Left ventricle myocardium superior (tissue), 1 donor: ENCODE data around the gene IQCM. TPM values are rescaled to one million over a fixed set of nuclear protein-coding genes. Genes with fewer than 3 reads are reported as not detected.
"Not testable (repeated sequence)": the region's sequence is repeated elsewhere in the genome, so short reads cannot be mapped to it uniquely, and the experiment has no call there.

Source experiments
- ATAC-seq: fragments of 200-7000 bp; cut with Tn5 transposase; one replicate; pipeline ENCODE4 v1.9.1; 2020; ENCODE audit warnings: mild to moderate bottlenecking, moderate library complexity
- DNase-seq: peaks from one replicate; pipeline ENCODE4 v3.0.0-alpha.2; 2020
- intact Hi-C: fragments of 100-400 bp; cut with micrococcal nuclease; formaldehyde crosslinking; loops from one replicate; pipeline ENCODE4 v1.11.0; 2022
- total RNA-seq: library from RNA; stranded (reverse); fragmentation: NEBNext Ultra II Directional; extraction: Animal tissue kit (Norgen Biotek cat#: 25700); gene quantifications from one replicate; pipeline ENCODE4 v1.2.1, GENCODE V29; 2021
- donor health status: DM: no; HTN: yes; CAD: no; lungs with severe emphysema.

IQCM gene
- total RNA-seq, 1 donor from 2014 or later, result not detected

DNA sequence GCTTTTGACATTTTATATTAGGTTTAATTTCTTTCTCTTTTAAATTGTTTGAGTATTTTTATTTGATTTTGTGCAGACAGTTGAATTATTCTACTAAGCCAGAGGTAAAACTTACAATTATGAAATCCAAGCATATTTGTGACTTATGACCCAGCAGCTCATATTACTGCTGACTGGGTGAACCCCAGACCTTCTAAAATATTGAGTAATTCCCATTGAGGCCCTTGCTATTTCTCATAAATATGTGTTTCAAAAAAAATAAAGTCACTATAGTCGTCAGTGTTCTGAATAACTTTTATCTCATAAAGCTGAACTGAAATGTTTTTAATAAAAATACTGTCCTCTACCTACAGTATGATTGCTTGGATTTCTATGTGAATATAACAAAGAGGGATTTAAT is 303.1 kb downstream of the IQCM start:
- ATAC-seq (no peak), DNase-seq (no peak)
- intact Hi-C loops, result no loop called here

DNA sequence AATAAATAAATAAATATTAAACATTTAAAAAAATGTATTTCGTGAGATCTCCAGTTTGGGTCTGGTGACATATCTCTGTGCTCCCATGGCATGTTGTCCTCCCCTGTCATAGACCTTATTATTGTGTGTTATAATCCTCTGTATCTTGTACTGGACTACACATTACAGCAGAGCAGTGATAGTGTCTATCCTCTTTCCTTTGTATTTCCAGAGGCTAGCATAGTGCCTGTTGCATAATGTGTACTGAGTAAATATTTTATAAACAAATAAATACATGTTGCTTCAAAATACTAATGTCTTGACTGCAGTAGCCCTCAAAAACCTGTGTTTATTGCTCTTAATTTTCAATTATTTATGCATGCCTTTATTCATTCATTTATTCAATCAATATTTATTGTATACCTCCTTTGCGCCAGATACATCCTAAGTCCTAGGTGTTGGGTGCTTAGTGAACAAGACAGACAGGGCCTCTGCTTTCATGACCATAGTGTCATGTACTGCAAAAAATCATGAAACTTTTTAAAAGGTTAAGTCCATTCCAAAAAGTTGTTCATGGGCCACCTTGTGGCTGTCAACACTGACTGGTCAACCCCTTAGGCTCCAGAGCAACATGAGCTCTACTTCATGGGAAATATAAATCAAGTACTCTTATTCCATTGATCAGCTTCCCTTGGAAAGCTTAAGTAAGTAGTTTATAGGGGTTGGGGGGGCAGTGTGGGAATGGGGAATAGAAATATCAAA is 303.9 kb downstream of the IQCM start:
- intact Hi-C loops, result no loop called here
- ATAC-seq, result no peak
- DNase-seq, result no peak

DNA sequence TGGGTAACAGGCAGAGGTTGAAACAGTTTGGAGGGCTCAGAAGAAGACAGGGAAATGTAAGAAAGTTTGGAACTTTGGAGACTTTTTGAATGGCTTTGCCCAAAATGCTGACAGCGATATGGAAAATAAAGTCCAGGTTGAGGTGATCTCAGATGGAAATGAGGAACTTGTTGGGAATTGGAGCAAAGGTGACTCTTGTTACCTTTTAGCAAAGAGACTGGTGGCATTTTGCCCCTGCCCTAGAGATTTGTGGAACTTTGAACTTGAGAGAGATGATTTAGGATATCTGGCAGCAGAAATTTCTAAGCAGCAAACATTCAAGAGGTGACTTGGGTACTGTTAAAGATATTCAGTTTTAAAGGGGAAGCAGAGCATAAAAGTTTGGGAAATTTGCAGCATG is 308.3 kb downstream of the IQCM start:
- intact Hi-C loops, ATAC-seq, DNase-seq: not testable (repeated sequence)

DNA sequence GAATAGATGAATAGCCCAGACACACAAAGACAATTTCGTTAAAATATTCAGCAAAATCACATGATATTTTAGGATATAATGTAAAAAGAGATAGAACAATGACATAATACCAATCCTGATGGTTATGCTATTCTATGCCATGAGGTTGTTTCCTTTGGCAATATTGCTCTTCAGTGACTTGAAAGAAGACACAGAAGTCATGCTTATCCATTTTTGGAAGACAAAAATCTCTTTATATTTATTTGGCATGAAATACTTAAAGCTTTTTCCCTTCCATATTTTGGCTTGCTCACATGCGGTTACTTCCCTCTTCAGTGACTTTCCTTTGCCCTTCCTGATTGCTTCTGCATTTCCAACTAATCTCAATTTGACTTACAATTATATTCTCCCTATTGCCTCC is 314.8 kb downstream of the IQCM start:
- no peak for ATAC-seq
- no peak for DNase-seq
- intact Hi-C loops, result no loop called here

DNA sequence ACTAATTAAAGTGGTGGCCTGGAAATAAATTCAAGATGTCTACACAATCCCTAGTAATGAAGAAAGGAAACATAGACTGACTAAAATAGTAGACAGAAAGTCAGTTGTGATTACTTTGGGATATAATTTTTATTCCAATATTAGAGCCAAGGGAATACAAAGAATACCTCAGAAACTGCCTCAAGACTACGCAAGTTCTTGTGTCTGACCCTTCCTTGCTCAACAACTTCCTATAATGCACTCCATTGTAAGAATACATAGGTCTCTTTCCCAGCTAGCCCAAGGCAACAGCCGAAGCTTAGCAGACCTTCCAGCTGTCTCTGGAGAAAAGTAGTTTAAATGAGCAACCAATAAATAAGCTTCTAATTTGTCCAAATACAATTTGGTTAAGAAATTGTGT is 315.9 kb downstream of the IQCM start:
- intact Hi-C loops, result no loop called here
- DNase-seq (no peak), ATAC-seq (no peak)

DNA sequence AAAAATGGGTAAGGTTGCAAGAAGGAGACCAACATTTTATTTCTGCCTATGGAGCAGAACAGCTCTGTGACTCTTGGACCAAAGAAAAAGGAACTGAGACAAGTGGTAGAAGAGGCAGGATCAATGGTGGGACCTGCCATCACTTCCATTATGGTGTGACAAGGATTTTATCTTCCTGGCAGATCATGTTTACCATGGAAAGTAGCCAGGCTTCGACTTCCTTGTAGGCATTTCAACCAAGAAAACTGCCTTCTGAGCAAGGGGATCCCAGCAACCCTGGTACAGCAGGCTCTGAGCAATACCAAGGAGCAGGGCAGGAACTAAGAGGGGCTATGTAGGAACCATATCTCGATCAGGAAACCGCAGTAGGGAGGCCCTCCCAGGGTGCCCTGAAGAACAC is 317.4 kb downstream of the IQCM start:
- ATAC-seq, result no peak
- no peak for DNase-seq
- intact Hi-C loops, result no loop called here

DNA sequence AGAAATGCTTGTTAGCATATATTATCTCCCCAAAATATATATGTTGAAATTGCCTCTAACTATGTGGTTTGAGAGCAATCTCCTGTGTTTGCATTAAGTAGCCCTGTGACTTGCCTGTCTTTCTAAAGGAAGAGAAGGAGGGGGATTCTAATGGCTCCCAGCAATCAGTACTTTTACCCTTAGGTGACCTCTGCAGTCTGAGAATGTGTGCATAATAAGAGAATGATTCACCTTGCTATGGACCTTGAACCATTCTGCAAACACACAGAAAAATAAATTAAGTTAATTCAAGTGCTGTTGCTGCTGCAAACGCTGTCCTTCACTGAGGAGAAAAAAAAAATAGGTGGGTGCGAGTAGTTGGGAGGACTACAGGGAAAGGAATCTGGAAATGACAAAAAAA is 322.2 kb downstream of the IQCM start:
- intact Hi-C loops, result no loop called here
- DNase-seq (no peak), ATAC-seq (no peak)

DNA sequence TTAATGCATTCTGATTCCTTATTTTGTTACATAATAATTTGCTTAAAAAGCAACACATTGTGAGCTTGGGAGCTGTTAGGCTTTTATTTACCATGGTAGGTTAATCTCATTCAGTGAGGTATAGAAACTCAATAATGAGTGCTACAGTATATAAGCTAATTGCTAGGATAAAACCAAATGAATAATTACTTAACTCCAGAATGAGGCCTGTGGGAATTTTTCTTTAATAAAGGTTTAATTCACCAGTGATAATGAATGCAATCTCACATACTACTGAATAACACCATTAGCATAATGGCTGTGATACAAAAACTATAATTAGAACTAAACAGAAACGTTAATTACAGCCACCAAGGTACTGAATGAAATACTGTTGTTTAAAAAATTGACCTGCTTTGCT is 326.3 kb downstream of the IQCM start:
- intact Hi-C loops, result no loop called here
- DNase-seq (no peak), ATAC-seq (no peak)

DNA sequence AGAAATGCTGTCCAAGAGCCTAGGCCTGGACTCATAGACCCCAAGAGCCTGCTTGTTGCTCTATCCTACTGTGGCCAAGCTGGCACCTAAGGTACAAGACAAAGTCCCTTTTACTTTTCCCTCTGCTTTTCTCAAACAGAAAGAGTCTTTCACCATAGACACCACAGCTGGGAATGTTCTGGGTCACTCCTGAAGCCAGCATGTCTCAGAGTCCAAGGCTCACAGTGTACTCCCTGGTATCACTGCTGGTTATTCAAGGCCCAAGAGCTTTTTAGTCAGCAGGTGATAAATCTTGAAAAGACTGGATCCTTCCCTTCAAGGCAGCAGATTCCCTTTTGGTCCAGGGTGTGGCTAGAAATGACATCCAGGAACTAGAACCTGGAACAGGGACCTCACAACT is 328.8 kb downstream of the IQCM start:
- DNase-seq (no peak), ATAC-seq (no peak)
- intact Hi-C loops, result no loop called here

DNA sequence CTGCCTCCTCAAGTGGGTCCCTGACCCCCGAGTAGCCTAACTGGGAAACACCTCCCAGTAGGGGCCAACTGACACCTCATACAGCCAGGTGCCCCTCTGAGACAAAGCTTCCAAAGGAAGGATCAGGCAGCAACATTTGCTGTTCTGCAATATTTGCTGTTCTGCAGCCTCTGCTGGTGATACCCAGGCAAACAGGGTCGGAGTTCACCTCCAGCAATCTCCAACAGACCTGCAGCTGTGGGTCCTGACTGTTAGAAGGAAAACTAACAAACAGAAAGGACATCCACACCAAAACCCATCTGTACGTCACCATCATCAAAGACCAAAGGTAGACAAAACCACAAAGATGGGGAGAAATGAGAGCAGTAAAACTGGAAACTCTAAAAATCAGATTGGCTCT is 347.0 kb downstream of the IQCM start:
- intact Hi-C loops, ATAC-seq, DNase-seq: not testable (repeated sequence)

DNA sequence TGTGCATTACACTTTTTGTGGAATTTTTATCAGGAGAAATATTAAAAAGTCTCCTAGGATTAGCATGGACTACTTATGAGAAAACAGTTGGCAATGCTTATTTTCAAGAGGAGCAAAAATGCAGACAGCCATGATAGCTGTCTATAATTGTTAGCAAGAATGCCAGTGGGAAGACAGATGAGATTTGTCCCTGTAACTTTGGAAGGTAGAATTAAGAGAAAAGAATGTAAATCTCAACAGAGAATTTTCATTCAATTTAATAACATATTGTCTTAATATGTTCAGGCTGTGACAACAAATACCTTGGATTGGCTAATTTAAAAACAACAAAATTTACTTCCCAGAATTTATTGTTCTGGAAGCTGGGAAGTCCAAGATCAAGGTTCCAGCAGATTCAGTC is 349.2 kb downstream of the IQCM start:
- ATAC-seq (no peak), DNase-seq (no peak)
- intact Hi-C loops, result no loop called here

DNA sequence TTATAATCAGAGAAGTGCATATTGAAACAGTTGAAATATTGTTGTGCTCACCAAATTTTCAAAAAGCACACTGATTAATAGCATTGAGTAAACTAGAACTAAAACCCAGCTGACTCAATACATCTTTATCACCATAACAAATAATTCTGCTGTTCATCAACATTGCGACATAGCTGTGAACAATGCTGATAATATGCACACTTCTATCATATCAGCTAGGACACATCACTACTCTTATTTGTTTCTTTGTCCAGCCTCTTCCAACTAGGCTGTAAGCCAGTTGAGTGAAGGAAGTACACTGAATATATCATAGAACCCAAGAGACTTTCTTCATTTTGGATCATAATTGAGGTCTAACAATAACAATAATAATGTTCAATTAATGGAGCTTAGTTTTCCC is 349.7 kb downstream of the IQCM start:
- DNase-seq (no peak), ATAC-seq (no peak)
- intact Hi-C loops, result no loop called here

DNA sequence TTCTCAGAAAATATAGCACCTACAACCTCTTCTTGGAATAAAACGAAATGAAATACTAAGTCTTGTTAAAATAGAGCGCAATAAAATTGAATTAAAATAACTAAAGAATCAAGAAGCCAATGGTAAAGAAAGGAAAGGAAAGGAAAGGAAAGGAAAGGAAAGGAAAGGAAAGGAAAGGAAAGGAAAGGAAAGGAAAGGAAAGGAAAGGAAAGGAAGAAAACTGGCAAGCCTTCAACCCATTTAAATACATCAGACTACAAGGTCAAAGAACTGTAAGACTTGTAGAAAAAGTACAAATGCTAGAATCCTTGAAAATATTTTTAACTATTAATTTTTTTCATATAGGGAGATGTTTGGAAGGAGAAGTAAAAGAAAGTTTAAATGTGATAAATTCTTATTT is 372.1 kb downstream of the IQCM start:
- intact Hi-C loops, result no loop called here
- DNase-seq (no peak), ATAC-seq (no peak)

DNA sequence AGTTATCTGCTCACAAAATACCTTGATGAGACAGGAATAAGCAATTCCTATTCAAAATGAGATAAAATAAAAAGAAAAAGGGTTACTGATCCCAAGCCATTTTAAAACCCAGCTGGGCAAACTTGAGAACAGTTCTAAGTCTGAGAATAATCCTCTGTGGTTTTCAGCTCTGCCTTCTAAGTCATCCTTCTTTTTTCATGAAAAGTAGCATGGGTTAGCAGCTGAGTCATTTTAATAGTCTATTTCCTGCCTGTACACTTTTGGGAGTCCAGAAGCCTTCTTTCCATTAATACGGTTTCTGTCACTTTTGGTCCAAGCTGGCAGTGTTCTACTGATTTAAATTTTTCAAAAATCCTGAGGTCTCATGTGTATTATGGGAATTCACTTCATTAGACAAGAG is 374.3 kb downstream of the IQCM start:
- ATAC-seq, result no peak
- intact Hi-C loops, result no loop called here
- DNase-seq, result no peak

DNA sequence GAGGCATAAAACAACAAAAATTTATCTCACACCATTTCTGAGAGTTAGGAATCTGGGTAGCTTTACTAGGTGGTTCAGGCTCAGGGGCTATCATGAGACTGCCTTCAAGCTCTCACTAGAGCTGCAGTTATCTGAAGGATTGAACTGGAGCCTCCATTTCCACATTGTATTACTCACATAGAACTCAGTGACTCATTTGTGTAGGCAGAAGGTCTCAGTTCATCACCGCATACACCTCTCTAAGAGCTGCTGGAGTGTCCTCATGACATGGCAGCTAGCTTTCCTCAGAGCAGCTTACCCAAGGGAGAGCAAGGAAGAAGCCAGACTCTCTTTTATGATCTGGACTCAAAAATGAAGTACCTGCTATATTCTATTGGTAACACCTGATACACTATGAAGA is 389.2 kb downstream of the IQCM start:
- DNase-seq (no peak), ATAC-seq (no peak)
- intact Hi-C loops, result no loop called here

DNA sequence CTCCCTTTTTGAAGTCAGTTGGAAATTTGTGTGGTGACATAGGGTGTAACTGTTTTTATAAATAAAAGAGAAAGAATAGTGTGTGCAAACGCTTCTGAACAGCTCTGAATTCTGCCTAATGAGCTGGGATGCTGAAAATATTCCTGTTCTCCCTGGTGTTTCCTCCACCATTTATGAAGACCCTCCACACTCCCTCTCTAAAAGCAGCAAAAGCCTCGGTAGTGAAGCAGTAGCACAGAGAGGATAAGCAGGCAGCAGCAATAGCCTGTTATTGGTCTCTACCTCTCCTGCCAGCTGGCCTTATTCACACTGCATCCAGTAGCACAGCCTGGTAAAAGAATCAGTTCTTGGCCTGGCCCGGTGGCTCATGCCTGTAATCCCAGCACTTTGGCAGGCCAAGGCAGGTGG is 406.1 kb downstream of the IQCM start:
- peak; percentile 27 for DNase-seq
- ATAC-seq, result peak; percentile 92
- intact Hi-C loops, result no loop called here

DNA sequence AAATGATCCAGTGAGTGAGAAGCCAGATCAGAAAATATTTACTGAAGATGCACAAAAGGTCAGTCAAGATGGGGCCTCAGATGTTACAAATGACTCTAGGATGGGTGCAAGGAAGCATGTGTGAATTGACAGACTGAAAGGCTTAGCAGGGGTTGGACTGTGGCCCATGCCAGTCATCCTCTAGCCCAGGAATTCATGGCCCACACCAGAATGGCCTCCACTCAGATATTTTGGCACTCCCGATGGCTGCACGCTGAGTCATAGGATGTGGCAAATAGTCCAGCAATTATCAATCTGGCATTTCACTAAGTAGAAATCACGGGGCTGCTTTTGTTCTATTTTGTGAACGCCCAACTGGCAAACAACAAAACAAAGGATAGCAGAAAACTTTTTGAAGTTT is 406.5 kb downstream of the IQCM start:
- DNase-seq (peak; percentile 65), ATAC-seq (peak; percentile 99)
- intact Hi-C loops, result no loop called here

DNA sequence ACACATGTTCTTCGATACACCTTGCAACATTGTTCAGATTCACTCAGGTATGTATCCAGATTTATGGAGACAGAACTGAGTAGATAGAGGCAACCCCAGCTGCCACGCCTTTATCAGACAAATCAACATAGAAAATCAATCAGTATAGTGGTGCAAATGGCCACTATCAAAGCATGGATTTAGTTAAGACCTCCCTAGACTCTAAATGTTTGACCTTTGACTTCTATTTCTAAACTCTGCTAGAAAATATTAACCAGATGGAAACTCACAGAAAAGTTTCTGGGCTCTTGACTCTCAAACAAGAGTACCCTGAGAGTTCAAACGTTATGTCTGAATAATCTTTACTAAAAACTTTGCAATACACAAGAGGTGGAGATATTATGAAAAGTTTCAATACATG is 411.5 kb downstream of the IQCM start:
- DNase-seq (no peak), ATAC-seq (no peak)
- intact Hi-C loops, result no loop called here

DNA sequence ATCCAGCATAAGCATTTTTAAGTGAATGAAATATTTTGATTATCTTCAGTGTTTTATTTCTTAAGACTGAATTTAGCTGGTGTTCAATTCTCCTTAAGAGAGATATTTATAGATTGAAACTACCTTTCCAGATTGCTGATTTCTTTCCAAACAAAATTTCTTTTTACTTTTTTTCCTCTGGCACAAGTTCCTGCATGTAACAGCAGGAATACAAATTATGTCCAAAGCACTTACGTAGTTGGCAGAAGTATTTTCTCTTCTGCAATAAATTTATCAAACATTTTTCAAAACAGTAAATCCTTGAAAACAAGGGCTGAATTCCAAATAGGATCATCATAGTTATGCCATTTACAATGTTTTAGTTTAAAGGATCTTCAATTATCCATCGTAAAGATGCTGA is 412.6 kb downstream of the IQCM start:
- no peak for ATAC-seq
- intact Hi-C loops, result no loop called here

DNA sequence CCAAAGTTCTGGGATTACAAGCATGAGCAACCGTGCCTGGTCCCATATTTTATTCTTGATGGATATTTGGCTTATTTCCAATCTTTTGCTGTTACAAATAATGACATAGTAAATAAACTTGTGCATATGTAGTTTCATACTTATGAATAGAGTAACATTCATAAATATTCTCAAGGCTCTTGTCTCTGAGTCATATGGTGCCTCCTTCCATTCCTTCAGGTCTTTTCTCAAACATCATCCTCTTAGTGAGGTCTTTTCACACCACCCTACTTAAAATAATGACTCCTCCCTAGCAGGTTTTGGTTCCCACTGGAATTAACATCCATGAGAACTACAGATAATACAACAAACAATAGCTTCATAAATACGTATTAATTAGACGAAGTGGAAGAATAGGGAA is 416.6 kb downstream of the IQCM start:
- no peak for ATAC-seq
- intact Hi-C loops, result no loop called here

More for the DNA sequence above, 412.6 kb downstream of the IQCM start:
- DNase-seq, result no peak

DNA sequence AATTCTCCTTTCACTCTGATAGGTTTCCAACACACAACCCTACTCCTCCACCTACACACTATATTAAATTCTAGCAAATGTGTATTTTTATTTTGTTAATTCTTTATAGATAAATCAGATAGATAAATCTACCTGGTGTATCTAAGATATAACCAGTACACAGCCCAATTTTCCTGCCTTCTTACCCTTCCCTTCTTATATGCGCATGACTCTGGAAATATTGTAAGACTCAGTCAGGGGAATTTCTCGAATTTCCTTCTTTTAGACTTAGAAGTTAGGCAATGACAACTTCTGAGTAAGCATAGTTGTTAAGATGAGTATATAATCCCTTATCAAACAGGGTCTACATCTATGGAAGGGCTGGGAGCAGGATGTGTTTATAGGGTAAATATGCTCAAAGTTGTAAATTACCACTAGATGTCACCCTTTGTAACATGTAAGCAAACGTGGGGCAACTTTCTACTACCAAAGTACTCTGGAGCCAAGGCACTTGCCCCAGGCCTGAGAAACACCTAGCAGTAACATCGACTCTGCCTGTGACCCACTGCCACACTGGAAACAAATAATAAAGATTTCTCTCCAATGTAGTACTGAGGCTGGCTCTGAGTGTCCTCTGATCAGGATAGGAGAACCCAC is 444.7 kb downstream of the IQCM start:
- intact Hi-C loops, result loop anchor here (5.0 kb wide), 1 partner anchor 526 kb away; no protein-coding TSS in a partner anchor
- ATAC-seq (peak; percentile 66), DNase-seq (no peak)

More for the DNA sequence above, 416.6 kb downstream of the IQCM start:
- no peak for DNase-seq
